Measurements from ENCODE around the gene EPHA2. TPM values are rescaled to one million over a fixed set of nuclear protein-coding genes. Genes with fewer than 3 reads are reported as not detected.

EPHA2 gene
- polyA plus RNA-seq, 1 of the 3 experiments (the other 2 are of a cell fraction): 126 TPM

DNA sequence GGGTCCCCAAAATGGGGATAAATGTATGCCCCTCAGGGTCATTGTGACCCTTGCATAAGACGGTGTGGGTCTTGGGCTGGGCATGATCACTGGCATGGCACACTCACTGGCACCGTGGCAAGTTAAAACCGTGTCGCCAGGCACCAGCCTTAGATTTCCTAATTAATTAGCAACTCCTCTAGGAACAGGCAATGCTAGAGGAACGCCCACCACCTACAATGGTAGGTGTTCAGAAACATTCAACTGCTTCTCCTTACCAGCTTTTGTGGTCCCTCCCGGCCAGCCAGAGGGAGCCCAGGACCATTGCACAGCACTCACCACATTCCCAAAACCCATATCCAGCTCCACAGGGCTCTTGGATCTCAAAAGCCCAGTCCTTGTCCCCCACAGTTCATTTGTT lies 36.4 kb downstream of the EPHA2 start (continued):
- TF ChIP-seq, protein P1, sequence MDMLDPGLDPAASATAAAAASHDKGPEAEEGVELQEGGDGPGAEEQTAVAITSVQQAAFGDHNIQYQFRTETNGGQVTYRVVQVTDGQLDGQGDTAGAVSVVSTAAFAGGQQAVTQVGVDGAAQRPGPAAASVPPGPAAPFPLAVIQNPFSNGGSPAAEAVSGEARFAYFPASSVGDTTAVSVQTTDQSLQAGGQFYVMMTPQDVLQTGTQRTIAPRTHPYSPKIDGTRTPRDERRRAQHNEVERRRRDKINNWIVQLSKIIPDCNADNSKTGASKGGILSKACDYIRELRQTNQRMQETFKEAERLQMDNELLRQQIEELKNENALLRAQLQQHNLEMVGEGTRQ (IDR thresholded peaks at IDR 0.05; ENCODE audit: borderline replicate concordance, low read depth, low read length): no peak

DNA sequence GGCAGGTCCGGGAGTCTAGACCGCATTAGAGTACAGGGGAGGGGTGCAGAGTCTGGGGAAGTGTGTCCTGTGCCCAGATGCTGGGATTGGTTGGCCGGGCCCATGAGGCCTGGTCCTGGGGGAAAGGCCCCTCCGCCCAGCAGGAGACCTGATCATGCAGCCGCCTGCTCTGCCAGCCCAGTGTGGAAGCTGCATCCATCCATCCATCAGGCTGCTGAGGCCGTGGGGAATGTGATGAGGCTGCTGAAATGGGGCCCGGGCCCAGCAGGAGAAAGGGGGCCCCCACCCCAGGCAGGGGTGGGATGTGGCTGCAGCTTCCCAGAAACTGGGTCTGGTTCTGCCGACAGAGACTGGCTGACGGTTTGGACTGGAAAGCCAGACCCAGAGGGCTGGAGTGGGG lies 37.2 kb downstream of the EPHA2 start:
- Histone ChIP-seq H4K20me1 (ENCODE audit: insufficient read depth) (no peaks in the 10 kb centered on the region), H3K9me2 (no peaks in the 10 kb centered on the region), H3K9ac (no peak overlapping the region), H3K79me2 (ENCODE audit: insufficient read depth) (no peaks in the 10 kb centered on the region), H3K9me3 (no peaks in the 10 kb centered on the region), H3F3A (replicated peaks; ENCODE audit: insufficient read depth) (peaks cover 25% of the 10 kb centered on the region), H3K4me2 (no peak overlapping the region), H3K4me3 (ENCODE audit: low read depth in 2 of 2, low read length in 1 of 2) (no peak overlapping the region), H3K27me3 (ENCODE audit: insufficient read depth) (no peaks in the 10 kb centered on the region), H3K27ac (ENCODE audit: low read depth in 2 of 2, low read length in 1 of 2) (no peak overlapping the region), H3K4me1 (ENCODE audit: control insufficient read depth in 1 of 2, insufficient read depth in 2 of 2, low read depth in 1 of 2, low read length in 1 of 2) (peaks cover 0 to 10% of the 10 kb centered on the region in 2 experiments; a peak in 2 of 4 replicates), H2AFZ (ENCODE audit: low read depth) (no peak overlapping the region), H3K36me3 (replicated peaks in 1 of 2; ENCODE audit: control insufficient read depth in 1 of 2, insufficient read depth in 2 of 2, low read length in 1 of 2) (peaks cover 2 to 8% of the 10 kb centered on the region in 2 experiments)
- no peak for TF ChIP-seq GATA2 (CRISPR knock-in tag; IDR thresholded peaks at IDR 0.05)
- TF ChIP-seq FOXJ3 (CRISPR knock-in tag; IDR thresholded peaks at IDR 0.05): no peak
- no peak for TF ChIP-seq FOSL2 (IDR thresholded peaks at IDR 0.05; ENCODE audit: borderline replicate concordance, low read depth)
- TF ChIP-seq, protein P2, sequence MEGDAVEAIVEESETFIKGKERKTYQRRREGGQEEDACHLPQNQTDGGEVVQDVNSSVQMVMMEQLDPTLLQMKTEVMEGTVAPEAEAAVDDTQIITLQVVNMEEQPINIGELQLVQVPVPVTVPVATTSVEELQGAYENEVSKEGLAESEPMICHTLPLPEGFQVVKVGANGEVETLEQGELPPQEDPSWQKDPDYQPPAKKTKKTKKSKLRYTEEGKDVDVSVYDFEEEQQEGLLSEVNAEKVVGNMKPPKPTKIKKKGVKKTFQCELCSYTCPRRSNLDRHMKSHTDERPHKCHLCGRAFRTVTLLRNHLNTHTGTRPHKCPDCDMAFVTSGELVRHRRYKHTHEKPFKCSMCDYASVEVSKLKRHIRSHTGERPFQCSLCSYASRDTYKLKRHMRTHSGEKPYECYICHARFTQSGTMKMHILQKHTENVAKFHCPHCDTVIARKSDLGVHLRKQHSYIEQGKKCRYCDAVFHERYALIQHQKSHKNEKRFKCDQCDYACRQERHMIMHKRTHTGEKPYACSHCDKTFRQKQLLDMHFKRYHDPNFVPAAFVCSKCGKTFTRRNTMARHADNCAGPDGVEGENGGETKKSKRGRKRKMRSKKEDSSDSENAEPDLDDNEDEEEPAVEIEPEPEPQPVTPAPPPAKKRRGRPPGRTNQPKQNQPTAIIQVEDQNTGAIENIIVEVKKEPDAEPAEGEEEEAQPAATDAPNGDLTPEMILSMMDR (IDR thresholded peaks at IDR 0.05): no peak
- no peak for TF ChIP-seq NRF1 (IDR thresholded peaks at IDR 0.05; ENCODE audit: low read depth, low read length)
- no peak for DNase-seq
- ChIA-PET CTCF (interaction anchor here (1.4 to 1.5 kb wide), 2 partner anchors 10 to 40 kb away, joined by 4 to 5 read pairs; no protein-coding TSS in a partner anchor), POLR2A (interaction anchor here (1.1 kb wide), 1 partner anchor 12 kb away, joined by 3 read pairs; no protein-coding TSS in a partner anchor)
- 80% methylated on average over 6 of the region's 9 CpGs for WGBS (ENCODE audit: low lambda C conversion rate)

DNA sequence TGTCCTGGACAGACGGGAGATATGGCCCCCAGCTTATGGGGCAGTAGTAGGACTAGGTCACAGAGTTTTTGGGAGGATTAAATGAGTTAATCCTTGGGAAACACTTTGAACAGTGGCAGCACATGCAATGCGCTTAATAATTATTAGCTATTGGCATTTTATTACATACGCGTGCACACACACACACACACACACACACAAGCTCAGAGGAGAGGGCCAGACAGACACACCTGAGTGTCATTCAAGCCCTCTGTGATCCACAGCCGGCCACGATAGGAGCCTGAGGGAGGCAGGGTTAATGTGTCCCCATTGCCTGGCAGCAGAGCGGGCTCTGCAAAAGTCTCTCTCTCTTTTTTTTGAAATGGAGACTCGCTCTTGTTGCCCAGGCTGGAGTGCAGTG lies 37.9 kb downstream of the EPHA2 start:
- peaks cover 0 to 2% of the 10 kb centered on the region in 2 experiments for H3K36me3 ChIP-seq (replicated peaks in 1 of 2; ENCODE audit: control insufficient read depth in 1 of 2, insufficient read depth in 2 of 2, low read length in 1 of 2)
- peaks cover 4 to 13% of the 10 kb centered on the region in 2 experiments; a peak in 2 of 4 replicates for H3K4me1 ChIP-seq (ENCODE audit: control insufficient read depth in 1 of 2, insufficient read depth in 2 of 2, low read depth in 1 of 2, low read length in 1 of 2)
- no peak overlapping the region for H3K27ac ChIP-seq (ENCODE audit: low read depth in 2 of 2, low read length in 1 of 2)
- no peaks in the 10 kb centered on the region for H3K9me3 ChIP-seq
- POLR2A ChIA-PET: interaction anchor here (1.1 kb wide), 1 partner anchor 13 kb away, joined by 3 read pairs; no protein-coding TSS in a partner anchor
- no peak overlapping the region for H2AFZ ChIP-seq (ENCODE audit: low read depth)
- H3K79me2 ChIP-seq (ENCODE audit: insufficient read depth): no peaks in the 10 kb centered on the region
- TF ChIP-seq GATA2 (CRISPR knock-in tag; IDR thresholded peaks at IDR 0.05): no peak
- TF ChIP-seq, protein P3, sequence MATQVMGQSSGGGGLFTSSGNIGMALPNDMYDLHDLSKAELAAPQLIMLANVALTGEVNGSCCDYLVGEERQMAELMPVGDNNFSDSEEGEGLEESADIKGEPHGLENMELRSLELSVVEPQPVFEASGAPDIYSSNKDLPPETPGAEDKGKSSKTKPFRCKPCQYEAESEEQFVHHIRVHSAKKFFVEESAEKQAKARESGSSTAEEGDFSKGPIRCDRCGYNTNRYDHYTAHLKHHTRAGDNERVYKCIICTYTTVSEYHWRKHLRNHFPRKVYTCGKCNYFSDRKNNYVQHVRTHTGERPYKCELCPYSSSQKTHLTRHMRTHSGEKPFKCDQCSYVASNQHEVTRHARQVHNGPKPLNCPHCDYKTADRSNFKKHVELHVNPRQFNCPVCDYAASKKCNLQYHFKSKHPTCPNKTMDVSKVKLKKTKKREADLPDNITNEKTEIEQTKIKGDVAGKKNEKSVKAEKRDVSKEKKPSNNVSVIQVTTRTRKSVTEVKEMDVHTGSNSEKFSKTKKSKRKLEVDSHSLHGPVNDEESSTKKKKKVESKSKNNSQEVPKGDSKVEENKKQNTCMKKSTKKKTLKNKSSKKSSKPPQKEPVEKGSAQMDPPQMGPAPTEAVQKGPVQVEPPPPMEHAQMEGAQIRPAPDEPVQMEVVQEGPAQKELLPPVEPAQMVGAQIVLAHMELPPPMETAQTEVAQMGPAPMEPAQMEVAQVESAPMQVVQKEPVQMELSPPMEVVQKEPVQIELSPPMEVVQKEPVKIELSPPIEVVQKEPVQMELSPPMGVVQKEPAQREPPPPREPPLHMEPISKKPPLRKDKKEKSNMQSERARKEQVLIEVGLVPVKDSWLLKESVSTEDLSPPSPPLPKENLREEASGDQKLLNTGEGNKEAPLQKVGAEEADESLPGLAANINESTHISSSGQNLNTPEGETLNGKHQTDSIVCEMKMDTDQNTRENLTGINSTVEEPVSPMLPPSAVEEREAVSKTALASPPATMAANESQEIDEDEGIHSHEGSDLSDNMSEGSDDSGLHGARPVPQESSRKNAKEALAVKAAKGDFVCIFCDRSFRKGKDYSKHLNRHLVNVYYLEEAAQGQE (IDR thresholded peaks at IDR 0.05; ENCODE audit: low read depth, low read length): no peak
- TF ChIP-seq NRF1 (IDR thresholded peaks at IDR 0.05; ENCODE audit: low read depth, low read length): no peak
- no peak for TF ChIP-seq ELF1 (IDR thresholded peaks at IDR 0.05)
- no peak for TF ChIP-seq SIN3A (IDR thresholded peaks at IDR 0.05; ENCODE audit: borderline replicate concordance, low read depth, low read length)
- no peak for TF ChIP-seq MXI1 (IDR thresholded peaks at IDR 0.05; ENCODE audit: low read depth, low read length)
- TF ChIP-seq POLR2AphosphoS5 (IDR thresholded peaks at IDR 0.05; ENCODE audit: low read depth, low read length): no peak
- TF ChIP-seq TCF12 (IDR thresholded peaks at IDR 0.05): no peak
- no peak for TF ChIP-seq MEF2A (IDR thresholded peaks at IDR 0.05; ENCODE audit: borderline replicate concordance, low read depth)
- TF ChIP-seq RCOR1 (IDR thresholded peaks at IDR 0.05; ENCODE audit: low read length): no peak
- no peak for TF ChIP-seq CHD2 (IDR thresholded peaks at IDR 0.05; ENCODE audit: low read length, partially characterized antibody)
- no peak for TF ChIP-seq TAF1 (IDR thresholded peaks at IDR 0.05; ENCODE audit: borderline replicate concordance, low read depth, low read length)
- no peak for TF ChIP-seq PBX3 (IDR thresholded peaks at IDR 0.05)
- TF ChIP-seq EP300 (IDR thresholded peaks at IDR 0.05; ENCODE audit: borderline replicate concordance in 1 of 2, low read depth in 1 of 2, low read length in 1 of 2): no peak
- DNase-seq: peak; percentile 26
- no peaks in the 10 kb centered on the region for H3K27me3 ChIP-seq (ENCODE audit: insufficient read depth)
- no peak overlapping the region for H3K9ac ChIP-seq
- peaks cover 25% of the 10 kb centered on the region for H3F3A ChIP-seq (replicated peaks; ENCODE audit: insufficient read depth)
- 89% methylated on average over 8 of the region's 8 CpGs for WGBS (ENCODE audit: low lambda C conversion rate)
- CTCF ChIA-PET: interaction anchor here (0.7 to 1.5 kb wide), 6 partner anchors 11 to 45 kb away, joined by 3 to 10 read pairs (median 4); partner anchors contain the start of gene FAM131C
- H3K4me2 ChIP-seq: no peak overlapping the region
- no peaks in the 10 kb centered on the region for H4K20me1 ChIP-seq (ENCODE audit: insufficient read depth)
- no peaks in the 10 kb centered on the region for H3K9me2 ChIP-seq
- H3K4me3 ChIP-seq (ENCODE audit: low read depth in 2 of 2, low read length in 1 of 2): no peak overlapping the region
